ENCODE measurements around the gene ZWINT. TPM values are rescaled to one million over a fixed set of nuclear protein-coding genes. Genes with fewer than 3 reads are reported as not detected.

ZWINT gene
- total and polyA plus RNA-seq, 2 of the 4 experiments (the other 2 are of a cell fraction): 47.3 to 52.0 TPM

DNA sequence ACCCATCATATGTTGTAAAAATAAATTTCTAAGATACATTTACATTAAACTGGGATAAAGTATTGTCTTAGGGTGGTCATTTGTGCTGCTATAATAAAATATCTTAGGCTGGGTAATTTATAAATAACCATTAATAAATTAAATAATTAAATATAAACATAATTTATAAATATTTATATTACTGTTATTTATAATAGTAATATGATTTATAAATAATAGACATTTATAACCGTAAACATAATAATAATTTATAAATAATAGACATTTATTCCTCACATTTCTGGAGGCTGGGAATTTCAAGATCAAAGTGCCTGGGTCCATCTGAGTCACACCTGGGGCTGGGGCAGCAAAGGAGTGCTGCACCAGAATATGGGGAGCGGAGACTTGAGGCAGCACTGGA, 31.1 kb downstream of the ZWINT start:
- H2AK9ac ChIP-seq (replicated peaks; ENCODE audit: low read depth, low read length, poor library complexity): no peak overlapping the region
- no CpG with 5 or more reads among the region's 2 CpGs for WGBS, 2 experiments (ENCODE audit: extremely low coverage in 2 of 2, insufficient read length in 1 of 2)
- no peak overlapping the region for H3K4me2 ChIP-seq (ENCODE audit: low read depth, low read length)
- dilution Hi-C loops (cut with HindIII; ENCODE audit: low sequenced_read_pairs, unreplicated experiment) (no loop called here), in situ Hi-C loops (cut with MboI; ENCODE audit: low sequenced_read_pairs) (no loop called here), intact Hi-C loops (cut with micrococcal nuclease) (no loop called here)
- no peaks in the 10 kb centered on the region for H3K27me3 ChIP-seq (ENCODE audit: control insufficient read depth, insufficient read depth, low read length)
- H3K36me3 ChIP-seq (ENCODE audit: control insufficient read depth, insufficient read depth, low read length): no peaks in the 10 kb centered on the region
- no peak for TF ChIP-seq MAFK (IDR thresholded peaks at IDR 0.05; ENCODE audit: low read depth, low read length)
- TF ChIP-seq ELK1 (IDR thresholded peaks at IDR 0.05; ENCODE audit: borderline replicate concordance, low read depth, low read length): no peak
- TF ChIP-seq RFX5 (IDR thresholded peaks at IDR 0.05; ENCODE audit: low read depth, low read length): no peak
- TF ChIP-seq CTCF (conservative IDR thresholded peaks at IDR 0.05; ENCODE audit: low read depth, low read length): no peak
- TF ChIP-seq CHD1 (IDR thresholded peaks at IDR 0.05; ENCODE audit: low read depth, low read length): no peak
- no peak for TF ChIP-seq POLR2A (IDR thresholded peaks at IDR 0.05; ENCODE audit: low read depth, low read length)
- no peak for TF ChIP-seq NFE2L2 (IDR thresholded peaks at IDR 0.05; ENCODE audit: low read depth, low read length)
- POLR2A ChIA-PET (ENCODE audit: unreplicated experiment): no interaction called here
- H3K27ac ChIP-seq (ENCODE audit: insufficient read depth, low read length): no peak overlapping the region
- no peak overlapping the region for H2AK5ac ChIP-seq (ENCODE audit: low read depth, low read length)
- H4K91ac ChIP-seq (ENCODE audit: insufficient read depth, low read depth, low read length): no peak overlapping the region
- BruUV-seq (replicated peaks): no TSS peak
- H4K20me1 ChIP-seq (ENCODE audit: insufficient read depth, low read length): no peaks in the 10 kb centered on the region
- no peaks in the 10 kb centered on the region for H3K79me1 ChIP-seq (ENCODE audit: low read depth in 1 of 2, low read length in 2 of 2)
- no peak overlapping the region for H2BK20ac ChIP-seq (ENCODE audit: low read depth, low read length)
- no peak overlapping the region for H3K18ac ChIP-seq (ENCODE audit: low read depth, low read length)
- no peak for DNase-seq
- no peak overlapping the region for H3K4ac ChIP-seq (ENCODE audit: low read depth, low read length)
- H2BK15ac ChIP-seq (ENCODE audit: low read depth, low read length): no peak overlapping the region
- no peak for ATAC-seq (ENCODE audit: low read depth)
- no peak overlapping the region for H2AFZ ChIP-seq (replicated peaks; ENCODE audit: low read length, poor library complexity)
- H3K9me1 ChIP-seq (ENCODE audit: insufficient read depth, low read length): no peaks in the 10 kb centered on the region
- no peak overlapping the region for H2BK5ac ChIP-seq (ENCODE audit: low read depth, low read length, poor library complexity, severe bottlenecking)
- H3K4me3 ChIP-seq (ENCODE audit: insufficient read depth, low read depth, low read length): no peak overlapping the region
- no peak overlapping the region for H3K23ac ChIP-seq (ENCODE audit: low read depth, low read length)
- no peak overlapping the region for H4K5ac ChIP-seq (ENCODE audit: low read depth, low read length)
- H2BK120ac ChIP-seq (ENCODE audit: low read depth, low read length): no peak overlapping the region
- H3K56ac ChIP-seq (ENCODE audit: extremely low read depth, insufficient read depth, low read length): no peak overlapping the region
- no peak overlapping the region for H3K9ac ChIP-seq (ENCODE audit: low read depth, low read length)
- H3K4me1 ChIP-seq (ENCODE audit: control insufficient read depth, insufficient read depth, low read length): no peaks in the 10 kb centered on the region
- CTCF ChIA-PET: no interaction called here
- no peak overlapping the region for H3K14ac ChIP-seq (replicated peaks; ENCODE audit: low read depth, low read length)
- H3K9me3 ChIP-seq (ENCODE audit: control insufficient read depth, insufficient read depth, low read length): no peaks in the 10 kb centered on the region
- H4K8ac ChIP-seq (ENCODE audit: low read depth in 2 of 2, low read length in 2 of 2): no peak overlapping the region

Data from IMR-90 (cell line).